HCT116 (cell line): ENCODE results near the gene SLC5A5.
"Not testable (repeated sequence)": the region's sequence is repeated elsewhere in the genome, so short reads cannot be mapped to it uniquely, and the experiment has no call there.

Experiments
- CTCF ChIP-seq, 3 experiments: fragments of 200-600 bp in 1 of 3; sonication (generic) in 1 of 3; IDR thresholded peaks in 2 of 3; conservative IDR thresholded peaks in 1 of 3; 2 replicates each; pipeline ENCODE4 v1.5.1; 2012 to 2017; ENCODE audit warnings: low read depth in 2 of 3, low read length in 2 of 3, antibody characterized with exemption in 1 of 3, borderline replicate concordance in 1 of 3, control low read depth in 1 of 3, mild to moderate bottlenecking in 1 of 3, mixed read lengths in 1 of 3, mixed run types in 1 of 3, moderate library complexity in 1 of 3; ENCODE audit not compliant: insufficient read depth in 1 of 3
- POLR2A ChIP-seq: IDR thresholded peaks from 2 replicates; pipeline ENCODE4 v1.7.0; 2011; ENCODE audit warnings: borderline replicate concordance; ENCODE audit not compliant: insufficient read depth, insufficient read length; ENCODE audit errors: extremely low read depth

DNA sequence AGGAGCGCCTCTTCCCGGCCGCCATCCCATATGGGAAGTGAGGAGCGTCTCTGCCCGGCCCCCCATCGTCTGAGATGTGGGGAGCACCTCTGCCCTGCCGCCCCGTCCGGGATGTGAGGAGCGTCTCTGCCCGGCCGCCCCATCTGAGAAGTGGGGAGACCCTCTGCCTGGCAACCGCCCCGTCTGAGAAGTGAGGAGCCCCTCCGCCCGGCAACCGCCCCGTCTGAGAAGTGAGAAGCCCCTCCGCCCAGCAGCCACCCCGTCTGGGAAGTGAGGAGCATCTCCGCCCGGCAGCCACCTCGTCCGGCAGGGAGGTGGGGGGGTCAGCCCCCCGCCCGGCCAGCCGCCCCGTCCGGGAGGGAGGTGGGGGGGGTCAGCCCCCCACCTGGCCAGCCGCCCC, 46.4 kb downstream of the SLC5A5 start:
- not testable (repeated sequence) for TF ChIP-seq CTCF (IDR thresholded peaks at IDR 0.05 in 2 of 3, conservative IDR thresholded peaks at IDR 0.05 in 1 of 3; ENCODE audit: borderline replicate concordance in 1 of 3, insufficient read depth in 1 of 3, low read depth in 2 of 3, low read length in 2 of 3); POLR2A
